Activated CD4-positive, alpha-beta T cell treated with anti-CD3 and anti-CD28 coated beads for 48 hours (primary cell): ENCODE results near the gene POU2AF2.

Experiments used
- DNase-seq: peaks from one replicate; pipeline ENCODE4 v3.0.0-alpha.2; 2020

POU2AF2 gene

DNA sequence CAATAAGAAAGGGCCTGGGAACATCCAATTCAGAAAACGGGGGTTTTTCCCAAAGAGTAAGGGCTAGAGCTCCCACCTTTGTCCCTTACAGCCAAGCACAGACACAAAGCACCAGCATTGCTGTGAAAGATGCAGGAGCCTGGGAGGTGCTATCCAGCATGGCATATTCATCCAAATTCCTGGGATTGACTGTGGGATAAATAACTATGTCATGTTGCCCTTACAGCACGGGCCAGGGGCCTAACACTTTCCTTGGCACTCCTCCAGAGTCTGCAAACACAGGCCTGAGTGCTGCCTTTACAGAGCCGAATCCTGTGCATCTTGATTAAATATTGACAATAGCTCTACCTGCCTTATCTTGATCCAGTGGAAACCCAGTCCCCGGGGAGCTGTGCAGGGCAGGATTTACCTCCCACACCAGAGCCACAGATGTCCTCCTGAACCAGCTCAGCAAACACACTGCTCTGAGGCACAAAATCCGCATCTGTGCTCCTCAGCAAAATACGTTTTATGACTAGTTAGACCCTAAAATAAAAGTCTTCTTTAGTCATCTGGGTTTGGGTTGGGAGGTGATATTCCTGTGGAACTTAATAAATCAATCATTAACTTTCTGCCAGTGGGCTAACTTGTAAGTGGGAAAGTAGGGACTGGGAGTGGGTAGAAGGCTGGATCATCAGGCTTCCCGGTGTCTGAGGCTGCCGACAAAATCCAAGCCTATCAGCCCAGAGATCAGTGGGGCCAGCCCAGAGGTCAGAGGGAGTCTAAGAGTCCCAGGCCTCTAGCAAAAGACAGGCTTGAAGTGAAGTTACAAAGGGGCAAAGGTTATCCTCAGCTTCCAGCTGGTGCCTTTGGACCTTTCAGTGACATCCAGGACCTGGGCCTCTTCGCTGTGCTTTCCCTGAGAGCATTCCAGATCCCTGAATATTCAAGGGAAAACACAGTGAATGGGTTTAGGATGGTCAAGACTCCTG, 89.3 kb downstream of the POU2AF2 start:
- DNase-seq = no peak

DNA sequence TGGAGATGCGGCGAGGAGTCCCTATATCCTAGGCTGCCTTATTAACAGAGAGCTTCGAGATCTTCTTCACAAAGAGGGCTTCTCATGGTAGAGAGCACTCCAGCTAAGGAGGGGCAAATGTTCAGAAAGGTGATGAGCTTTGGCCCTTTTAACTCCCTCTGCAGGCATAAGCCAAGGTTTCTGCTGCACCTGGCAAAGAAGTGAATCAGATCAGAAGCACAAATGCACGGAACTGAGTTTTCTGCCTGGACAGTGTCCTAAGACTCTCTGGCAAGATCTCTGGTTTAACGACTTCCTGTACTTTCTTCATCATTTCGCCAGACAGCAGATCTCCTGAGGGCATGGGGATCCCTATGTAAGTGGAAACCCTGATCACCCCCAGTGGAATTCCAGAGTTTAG, 90.0 kb downstream of the POU2AF2 start:
- DNase-seq = no peak
